ENCODE data around the gene PDK1.

DNA sequence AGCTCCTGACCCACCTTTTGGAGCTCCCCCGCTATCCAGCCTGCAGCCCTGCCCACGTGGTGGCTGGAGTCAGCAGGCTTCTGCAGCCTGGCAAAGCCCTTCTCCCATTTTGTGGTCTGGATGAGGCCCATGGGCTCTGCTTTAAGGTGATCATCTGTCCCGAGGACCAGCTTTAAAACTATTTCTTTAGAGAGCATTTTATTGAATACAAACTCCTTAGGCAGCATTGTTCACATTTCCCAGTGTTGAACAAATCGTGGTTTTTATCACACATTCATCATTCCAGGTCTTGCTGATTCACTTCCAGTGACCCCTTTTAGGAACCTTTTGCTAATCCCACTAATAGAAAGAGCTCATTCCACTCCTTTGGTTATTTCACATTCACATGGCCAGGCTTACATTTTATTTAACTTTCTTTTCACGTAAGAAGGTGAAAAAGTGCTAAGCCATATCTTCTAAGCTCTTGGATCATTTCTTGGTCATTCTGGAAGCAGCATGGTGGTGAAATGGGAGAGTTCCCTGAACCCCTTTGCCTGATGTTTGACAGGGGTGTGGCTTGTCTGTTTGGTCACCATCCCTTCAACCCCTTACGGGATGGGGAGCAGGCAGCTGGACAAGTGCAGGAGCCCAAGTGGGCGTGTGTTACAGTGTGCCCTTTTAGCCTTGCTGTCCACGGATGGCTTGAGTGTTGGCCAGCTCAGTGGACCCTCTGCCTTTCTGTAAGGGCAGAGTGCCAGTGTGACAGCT lies 99.4 kb downstream of the PDK1 start:
- TF ChIP-seq POLR2A (IDR thresholded peaks at IDR 0.05; ENCODE audit: low read depth, low read length) (no peak), POLR2AphosphoS5 (IDR thresholded peaks at IDR 0.05; ENCODE audit: low read depth, low read length) (no peak)
